Stimulated activated naive B cell treated with anti-CD40 and anti-IgM and Interleukin-4, amounts not matched to agents 10 μg/mL and 1 μg/mL and 100 μg/mL, for 72 hours (primary cell): Measurements from ENCODE around the gene ITPK1.

Experiments used
- ATAC-seq, 2 donors: fragments of 150-1000 bp; cut with Tn5 transposase; replicated peaks; 2 replicates each; pipeline ENCODE4 v1.10.0; 2021; ENCODE audit warnings: moderate library complexity in 1 of 2
- DNase-seq: peaks from one replicate; pipeline ENCODE4 v3.0.0; 2021
- H3K27ac Mint-ChIP-seq: one replicate; pipeline ENCODE4 v1.8.0; 2022; ENCODE audit warnings: mild to moderate bottlenecking, mixed read lengths
- H3K27me3 Mint-ChIP-seq, 2 donors: one replicate each; pipeline ENCODE4 v1.8.0; 2022; ENCODE audit warnings: mixed read lengths in 2 of 2
- H3K36me3 Mint-ChIP-seq, 2 donors: one replicate each; pipeline ENCODE4 v1.8.0; 2022; ENCODE audit warnings: mixed read lengths in 2 of 2, mild to moderate bottlenecking in 1 of 2
- H3K4me1 Mint-ChIP-seq, 2 donors: one replicate each; pipeline ENCODE4 v1.8.0; 2022; ENCODE audit warnings: mixed read lengths in 2 of 2, mild to moderate bottlenecking in 1 of 2
- H3K4me3 Mint-ChIP-seq, 2 donors: one replicate each; pipeline ENCODE4 v1.8.0; 2022; ENCODE audit warnings: mild to moderate bottlenecking in 2 of 2, mixed read lengths in 2 of 2, moderate library complexity in 1 of 2
- H3K9me3 Mint-ChIP-seq, 2 donors: one replicate each; pipeline ENCODE4 v1.8.0; 2022; ENCODE audit warnings: mixed read lengths in 2 of 2, mild to moderate bottlenecking in 1 of 2

Gene ITPK1

DNA sequence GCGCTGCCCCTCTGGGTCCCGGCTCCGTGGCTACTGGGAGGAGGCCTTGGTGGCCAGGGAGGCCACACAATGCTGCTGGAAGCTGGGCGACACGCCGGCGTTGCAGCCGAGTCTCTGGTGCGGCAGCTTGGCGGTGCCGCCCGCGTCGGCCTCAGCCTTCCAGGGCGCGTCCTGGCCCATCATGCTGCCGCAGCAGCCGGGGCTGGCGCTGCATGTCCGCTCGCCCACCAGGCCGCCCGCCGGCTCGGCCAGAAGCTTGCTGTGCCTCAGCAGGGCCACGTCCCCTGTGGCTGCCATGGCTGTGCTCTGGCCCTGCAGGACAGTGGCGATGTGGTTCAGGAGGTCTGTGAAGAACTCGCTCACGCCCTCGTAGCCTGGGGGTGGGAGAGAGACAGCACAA lies 174.2 kb downstream of the ITPK1 start:
- no peak overlapping the region for H3K4me3 Mint-ChIP-seq
- DNase-seq (no peak), ATAC-seq (no peak)
- no peaks in the 10 kb centered on the region for H3K9me3 Mint-ChIP-seq
- H3K36me3 Mint-ChIP-seq: peaks cover 39 to 74% of the 10 kb centered on the region in 2 donors
- H3K27ac Mint-ChIP-seq: peak overlapping the region; percentile 32
- H3K4me1 Mint-ChIP-seq: peaks cover 7 to 15% of the 10 kb centered on the region in 2 donors
- no peaks in the 10 kb centered on the region for H3K27me3 Mint-ChIP-seq

DNA sequence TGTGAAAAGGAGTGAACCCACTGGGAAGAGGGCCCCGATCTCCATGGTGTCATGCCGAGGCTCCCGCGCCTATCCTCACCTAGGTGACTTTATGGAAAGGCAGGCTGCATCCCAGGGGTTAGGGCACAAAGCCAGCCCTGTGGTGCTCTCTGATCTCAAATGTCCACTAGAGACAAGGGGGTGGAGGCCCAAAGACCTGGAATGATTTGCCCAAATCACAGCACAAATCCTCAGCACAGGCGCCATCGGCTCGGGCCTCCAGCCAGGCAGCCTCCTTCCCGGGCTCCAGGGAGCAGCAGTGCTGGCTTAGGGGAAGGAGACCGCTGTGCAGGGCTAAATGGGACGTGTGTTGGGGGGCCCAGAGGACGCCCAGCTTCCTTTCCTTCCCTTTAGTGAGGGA lies 175.2 kb downstream of the ITPK1 start:
- DNase-seq: no peak
- H3K27ac Mint-ChIP-seq: no peak overlapping the region
- ATAC-seq: no peak
- H3K9me3 Mint-ChIP-seq: no peaks in the 10 kb centered on the region
- no peaks in the 10 kb centered on the region for H3K27me3 Mint-ChIP-seq
- H3K4me1 Mint-ChIP-seq: peaks cover 7 to 16% of the 10 kb centered on the region in 2 donors
- H3K4me3 Mint-ChIP-seq: no peak overlapping the region
- peaks cover 41 to 70% of the 10 kb centered on the region in 2 donors for H3K36me3 Mint-ChIP-seq

DNA sequence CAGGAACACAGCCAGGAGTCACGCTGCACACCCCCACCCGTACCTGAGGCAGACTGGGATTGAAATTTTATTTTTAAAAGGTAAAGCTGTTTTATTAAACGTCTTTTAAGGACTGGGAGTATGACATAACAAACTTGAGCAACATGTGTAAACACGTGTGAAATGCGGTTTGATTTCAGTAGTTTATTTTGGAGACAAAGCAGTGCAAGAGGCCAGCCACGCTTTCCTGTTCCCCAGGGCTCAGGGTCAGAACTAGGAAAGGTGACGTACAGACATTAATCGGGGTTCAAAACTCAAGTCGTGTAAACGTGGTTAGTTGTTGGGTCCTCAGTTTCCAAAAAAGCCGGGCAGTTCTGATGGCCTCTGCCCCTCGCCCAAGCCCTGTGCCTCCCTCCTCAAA lies 176.0 kb downstream of the ITPK1 start:
- no peak for ATAC-seq
- DNase-seq: no peak
- Mint-ChIP-seq H3K4me1 (peaks cover 7 to 20% of the 10 kb centered on the region in 2 donors), H3K27ac (no peak overlapping the region), H3K36me3 (peaks cover 37 to 64% of the 10 kb centered on the region in 2 donors), H3K9me3 (no peaks in the 10 kb centered on the region), H3K27me3 (no peaks in the 10 kb centered on the region), H3K4me3 (no peak overlapping the region)

DNA sequence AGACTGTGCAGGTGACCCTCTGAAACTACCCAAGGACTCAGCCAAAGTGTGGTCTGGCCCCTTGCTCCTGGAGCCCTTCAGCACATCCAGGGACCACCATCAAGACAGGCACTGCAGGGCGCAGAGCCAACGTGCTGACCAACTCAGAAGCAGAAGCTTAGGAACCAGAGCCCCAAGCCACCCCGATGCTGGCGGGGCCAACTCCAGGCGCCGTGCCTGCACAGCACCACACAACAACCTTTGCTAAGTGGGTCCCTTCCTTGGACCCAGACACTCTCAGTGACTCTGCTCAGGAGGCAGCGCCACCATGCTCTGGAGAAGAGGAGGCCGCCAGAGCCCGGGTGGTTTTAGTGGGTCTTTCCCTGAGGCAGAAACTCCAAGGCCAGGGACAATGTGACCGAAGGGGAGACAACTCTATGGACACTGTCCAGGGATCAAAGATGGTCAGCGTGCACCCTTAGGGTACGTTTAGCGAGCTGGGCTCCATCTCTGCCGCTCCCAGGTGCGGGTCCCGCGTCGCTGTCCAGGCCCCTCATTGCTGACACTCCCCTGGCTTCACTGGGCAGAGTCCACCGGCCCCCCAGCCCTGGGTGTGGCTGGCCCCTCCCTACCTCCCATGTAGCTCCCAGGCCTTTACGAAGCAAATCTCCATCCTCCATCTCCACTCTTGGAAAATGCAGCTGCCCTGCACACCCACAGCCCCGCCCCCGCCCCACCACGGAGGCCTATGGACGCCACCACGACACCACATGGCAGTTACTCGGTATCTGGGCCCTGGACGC lies 176.6 kb downstream of the ITPK1 start:
- peak overlapping the region; percentile 31 for H3K27ac Mint-ChIP-seq
- H3K27me3 Mint-ChIP-seq: no peaks in the 10 kb centered on the region
- no peak overlapping the region for H3K4me3 Mint-ChIP-seq
- H3K36me3 Mint-ChIP-seq: peaks cover 31 to 58% of the 10 kb centered on the region in 2 donors
- H3K9me3 Mint-ChIP-seq: no peaks in the 10 kb centered on the region
- no peak for ATAC-seq
- H3K4me1 Mint-ChIP-seq: peaks cover 7 to 20% of the 10 kb centered on the region in 2 donors
- no peak for DNase-seq

DNA sequence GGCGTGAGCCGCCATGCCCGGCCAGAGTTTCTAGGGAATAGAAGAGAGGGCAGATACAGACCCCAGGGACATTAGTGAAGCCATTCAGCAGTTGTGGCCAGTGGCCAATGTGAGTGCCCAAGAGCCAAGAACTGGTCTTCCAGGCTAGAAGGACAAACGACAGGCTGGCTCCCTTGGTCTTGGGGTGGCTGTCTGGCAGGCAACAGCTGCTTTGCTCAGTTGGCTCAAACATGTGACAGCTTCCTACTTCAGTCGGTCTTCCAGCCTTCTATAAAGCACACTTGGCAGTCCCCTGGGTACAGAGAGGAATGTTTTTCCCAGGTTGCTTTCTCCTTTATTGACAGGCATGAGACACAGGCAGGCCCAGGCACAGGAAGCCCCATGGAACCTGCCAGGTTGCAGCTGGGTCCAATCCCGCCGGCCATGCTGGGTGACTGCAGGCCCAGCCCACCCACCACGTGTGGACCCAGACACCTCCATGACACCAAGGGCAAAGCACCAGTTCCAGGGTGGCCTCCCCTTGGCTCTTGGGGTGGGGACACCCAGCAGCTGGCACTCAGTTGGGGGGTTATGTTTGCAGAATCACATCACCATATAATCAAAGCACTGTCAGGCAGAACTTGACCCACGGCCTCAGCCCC lies 177.4 kb downstream of the ITPK1 start:
- H3K4me1 Mint-ChIP-seq: peaks cover 7 to 20% of the 10 kb centered on the region in 2 donors
- H3K27ac Mint-ChIP-seq: no peak overlapping the region
- no peak for DNase-seq
- H3K9me3 Mint-ChIP-seq: no peaks in the 10 kb centered on the region
- no peak for ATAC-seq
- H3K36me3 Mint-ChIP-seq: peaks cover 31 to 57% of the 10 kb centered on the region in 2 donors
- H3K4me3 Mint-ChIP-seq: no peak overlapping the region
- H3K27me3 Mint-ChIP-seq: no peaks in the 10 kb centered on the region

DNA sequence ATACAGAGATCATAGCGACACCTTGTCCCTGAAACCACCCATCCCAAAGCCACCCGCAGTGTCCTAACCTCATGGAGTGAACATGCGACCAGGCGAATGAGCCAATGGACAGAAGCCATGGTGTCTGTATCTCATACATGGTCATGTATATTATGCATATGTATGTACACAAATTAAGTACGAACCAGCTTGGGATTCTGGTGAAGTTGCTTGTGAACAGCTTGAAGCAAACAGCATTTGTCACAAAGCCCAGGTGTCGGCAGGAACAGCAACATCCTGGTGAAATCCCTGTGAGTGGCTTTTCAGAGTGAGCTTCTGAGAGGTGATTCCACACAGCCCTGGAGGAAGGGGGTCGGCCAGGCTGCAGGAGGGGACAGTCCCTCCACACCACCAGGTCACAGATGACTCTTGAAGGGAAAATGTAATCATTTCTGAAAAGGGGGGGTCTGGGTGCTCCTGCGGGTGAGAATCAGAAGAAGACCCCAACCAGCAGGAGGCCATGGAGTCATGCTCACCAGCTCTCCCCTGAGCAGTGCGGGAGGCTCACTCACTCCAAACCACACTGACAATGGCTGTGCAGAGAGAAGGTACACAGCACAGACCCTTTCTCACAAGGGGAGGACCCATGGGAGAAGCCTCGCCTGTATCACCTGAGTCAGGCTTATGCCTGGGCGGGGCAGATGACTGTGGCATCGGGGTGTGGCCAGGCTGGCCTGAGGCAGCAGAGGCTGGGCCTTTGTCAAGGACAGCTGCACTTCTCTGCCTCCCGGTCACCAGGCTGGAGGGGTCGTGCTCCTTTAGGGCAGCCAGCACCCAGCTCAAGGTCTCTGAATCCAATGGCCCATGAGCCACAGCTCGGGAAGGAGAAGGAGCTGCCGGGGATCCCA lies 178.4 kb downstream of the ITPK1 start:
- Mint-ChIP-seq H3K9me3 (no peaks in the 10 kb centered on the region), H3K4me1 (peaks cover 7 to 20% of the 10 kb centered on the region in 2 donors), H3K4me3 (peak overlapping the region in 1 of 2 donors; percentile 33), H3K36me3 (peaks cover 31 to 48% of the 10 kb centered on the region in 2 donors), H3K27me3 (no peaks in the 10 kb centered on the region), H3K27ac (peak overlapping the region; percentile 37)
- ATAC-seq (peak; percentile 73 to 86), DNase-seq (peak; percentile 21)

DNA sequence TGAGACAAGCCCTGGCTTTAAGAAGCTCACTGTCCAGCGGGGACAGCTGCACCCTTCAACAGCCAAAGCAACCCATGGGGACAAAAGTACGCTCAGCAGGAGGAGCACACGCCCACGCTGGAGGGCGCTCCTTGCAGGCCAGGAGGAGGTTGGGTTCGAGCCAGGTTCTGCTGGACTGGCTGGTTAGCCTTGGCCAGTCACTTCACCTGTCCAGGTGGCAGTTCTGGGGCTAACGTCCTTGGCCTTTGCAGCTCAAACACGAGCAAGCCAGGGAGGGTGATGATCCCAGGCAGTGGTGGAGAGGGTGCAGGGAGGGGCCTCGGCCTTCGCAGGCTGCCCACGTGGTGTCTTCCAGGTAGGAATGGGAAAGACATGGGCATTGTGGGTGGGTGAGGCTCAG lies 179.6 kb downstream of the ITPK1 start:
- Mint-ChIP-seq H3K4me3 (no peak overlapping the region), H3K36me3 (peaks cover 26 to 43% of the 10 kb centered on the region in 2 donors), H3K4me1 (peaks cover 7 to 20% of the 10 kb centered on the region in 2 donors), H3K9me3 (no peaks in the 10 kb centered on the region), H3K27ac (no peak overlapping the region), H3K27me3 (no peaks in the 10 kb centered on the region)
- DNase-seq (no peak), ATAC-seq (no peak)

DNA sequence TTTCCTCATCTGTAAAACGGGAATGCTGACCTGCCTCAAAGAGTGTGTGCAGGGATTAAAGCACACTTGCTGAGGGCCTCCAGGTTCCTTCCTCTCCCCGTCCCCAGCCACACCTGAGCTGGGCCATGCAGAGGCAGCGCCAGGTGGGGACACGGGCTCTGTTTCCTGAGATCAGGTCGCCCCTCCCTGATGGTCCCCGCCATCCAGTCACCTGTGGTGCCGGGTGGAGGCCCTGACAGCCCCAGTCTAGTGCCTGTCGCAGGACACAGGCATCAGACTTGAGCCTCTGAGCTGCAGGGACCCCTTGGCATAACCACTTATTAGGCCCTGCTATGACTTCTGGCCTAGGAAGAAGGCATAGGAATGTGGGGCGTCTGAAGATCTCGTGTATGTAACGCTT lies 180.3 kb downstream of the ITPK1 start:
- ATAC-seq (no peak), DNase-seq (no peak)
- Mint-ChIP-seq H3K4me3 (no peak overlapping the region), H3K36me3 (peaks cover 21 to 36% of the 10 kb centered on the region in 2 donors), H3K27ac (peak overlapping the region; percentile 56), H3K27me3 (no peaks in the 10 kb centered on the region), H3K4me1 (peaks cover 8 to 20% of the 10 kb centered on the region in 2 donors), H3K9me3 (no peaks in the 10 kb centered on the region)

DNA sequence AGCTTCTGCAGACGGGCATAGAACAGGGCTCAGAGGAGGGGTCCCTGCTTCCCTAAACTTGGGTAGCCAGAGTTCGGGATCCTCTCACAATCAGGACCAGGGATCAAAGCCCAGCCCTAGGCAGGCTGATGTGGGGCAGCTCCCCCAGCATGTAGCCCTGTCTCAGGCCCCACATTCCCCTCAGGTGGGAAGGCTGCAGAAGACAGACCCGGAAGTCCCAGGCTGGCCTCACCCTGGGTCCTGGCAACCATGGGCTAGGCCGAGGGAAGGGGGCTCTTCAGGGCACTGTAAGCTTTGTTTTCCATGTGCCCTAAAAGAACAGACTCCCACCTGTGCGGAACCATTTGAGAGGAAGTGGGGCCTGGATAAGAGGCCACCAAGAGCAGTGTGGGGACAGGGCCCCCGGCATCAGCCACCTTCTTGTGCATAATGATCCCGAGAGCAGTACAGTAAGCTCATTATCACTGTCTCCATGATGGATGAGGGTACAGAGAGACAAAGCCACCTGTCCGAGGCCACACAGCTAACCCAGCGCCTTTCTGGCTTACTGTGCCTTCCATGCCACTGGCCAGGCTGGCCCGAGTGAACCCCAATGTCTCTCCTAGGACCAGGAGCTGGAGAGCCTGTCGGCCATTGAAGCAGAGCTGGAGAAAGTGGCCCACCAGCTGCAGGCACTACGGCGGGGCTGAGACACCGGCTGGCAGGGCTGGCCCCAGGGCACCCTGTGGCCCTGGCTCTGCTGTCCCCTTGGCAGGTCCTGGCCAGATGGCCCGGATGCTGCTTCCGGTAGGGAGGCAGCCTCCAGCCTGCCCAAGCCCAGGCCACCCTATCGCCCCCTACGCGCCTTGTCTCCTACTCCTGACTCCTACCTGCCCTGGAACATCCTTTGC lies 181.3 kb downstream of the ITPK1 start:
- Mint-ChIP-seq H3K9me3 (no peaks in the 10 kb centered on the region), H3K36me3 (peaks cover 15 to 30% of the 10 kb centered on the region in 2 donors), H3K4me1 (peaks cover 8 to 20% of the 10 kb centered on the region in 2 donors), H3K27me3 (no peaks in the 10 kb centered on the region), H3K4me3 (no peak overlapping the region), H3K27ac (no peak overlapping the region)
- ATAC-seq: no peak
- DNase-seq: no peak

DNA sequence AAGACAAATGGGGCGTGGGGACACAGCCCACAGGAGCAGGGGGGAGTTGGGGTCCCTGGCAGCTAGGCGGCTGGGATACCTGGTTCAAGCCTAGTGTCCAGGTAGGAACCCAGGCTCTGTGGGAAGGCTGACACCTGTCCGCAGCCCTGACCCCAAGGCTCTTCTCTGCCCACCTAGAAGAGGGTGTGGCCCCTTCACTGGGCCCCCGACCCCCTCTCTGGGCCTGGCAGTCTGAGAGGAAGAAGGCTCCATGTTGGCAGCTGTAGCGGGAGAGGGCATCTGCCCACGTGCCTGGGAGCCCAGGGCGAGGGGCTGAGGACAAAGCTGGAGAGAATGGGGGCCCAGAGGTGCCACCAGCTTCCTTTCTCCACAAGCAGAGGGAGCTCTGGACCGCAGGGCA lies 182.2 kb downstream of the ITPK1 start:
- Mint-ChIP-seq H3K4me1 (peaks cover 8 to 20% of the 10 kb centered on the region in 2 donors), H3K27me3 (no peaks in the 10 kb centered on the region), H3K9me3 (no peaks in the 10 kb centered on the region), H3K27ac (no peak overlapping the region), H3K36me3 (peaks cover 13 to 22% of the 10 kb centered on the region in 2 donors), H3K4me3 (no peak overlapping the region)
- ATAC-seq: no peak
- no peak for DNase-seq

DNA sequence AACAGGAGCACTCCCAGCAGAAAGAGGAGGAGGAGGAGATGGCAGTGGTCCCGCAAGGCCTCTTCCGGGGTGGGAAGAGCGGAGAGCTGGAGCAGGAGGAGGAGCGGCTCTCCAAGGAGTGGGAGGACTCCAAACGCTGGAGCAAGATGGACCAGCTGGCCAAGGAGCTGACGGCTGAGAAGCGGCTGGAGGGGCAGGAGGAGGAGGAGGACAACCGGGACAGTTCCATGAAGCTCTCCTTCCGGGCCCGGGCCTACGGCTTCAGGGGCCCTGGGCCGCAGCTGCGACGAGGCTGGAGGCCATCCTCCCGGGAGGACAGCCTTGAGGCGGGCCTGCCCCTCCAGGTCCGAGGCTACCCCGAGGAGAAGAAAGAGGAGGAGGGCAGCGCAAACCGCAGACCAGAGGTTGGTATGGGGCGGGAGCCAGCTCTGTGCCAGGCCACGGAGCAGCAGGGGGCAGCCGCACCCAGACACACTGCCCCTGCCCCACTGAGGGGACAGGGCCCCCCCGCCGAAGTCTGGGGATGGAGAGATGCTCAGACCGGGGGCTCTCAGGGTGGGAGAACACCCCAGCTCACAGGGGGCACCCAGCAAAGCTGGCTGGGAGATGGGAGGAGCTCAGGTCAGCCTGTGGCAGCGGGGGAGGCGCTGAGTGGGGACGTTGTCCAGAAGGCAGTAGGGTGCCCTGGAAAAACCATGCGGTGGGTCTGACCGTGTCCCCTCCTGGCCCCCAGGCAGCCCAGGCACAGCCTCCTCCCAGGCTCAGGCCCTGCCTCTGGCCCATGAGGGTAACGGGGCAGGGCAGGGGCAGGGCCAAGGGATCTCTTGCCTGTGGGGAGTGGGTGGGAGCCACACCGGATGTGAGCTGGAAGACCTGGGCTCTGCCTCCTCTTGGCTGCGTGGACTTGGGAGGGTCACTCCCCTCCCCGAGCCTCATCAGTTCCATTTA lies 183.0 kb downstream of the ITPK1 start:
- no peak for ATAC-seq
- H3K4me3 Mint-ChIP-seq: no peak overlapping the region
- no peaks in the 10 kb centered on the region for H3K9me3 Mint-ChIP-seq

DNA sequence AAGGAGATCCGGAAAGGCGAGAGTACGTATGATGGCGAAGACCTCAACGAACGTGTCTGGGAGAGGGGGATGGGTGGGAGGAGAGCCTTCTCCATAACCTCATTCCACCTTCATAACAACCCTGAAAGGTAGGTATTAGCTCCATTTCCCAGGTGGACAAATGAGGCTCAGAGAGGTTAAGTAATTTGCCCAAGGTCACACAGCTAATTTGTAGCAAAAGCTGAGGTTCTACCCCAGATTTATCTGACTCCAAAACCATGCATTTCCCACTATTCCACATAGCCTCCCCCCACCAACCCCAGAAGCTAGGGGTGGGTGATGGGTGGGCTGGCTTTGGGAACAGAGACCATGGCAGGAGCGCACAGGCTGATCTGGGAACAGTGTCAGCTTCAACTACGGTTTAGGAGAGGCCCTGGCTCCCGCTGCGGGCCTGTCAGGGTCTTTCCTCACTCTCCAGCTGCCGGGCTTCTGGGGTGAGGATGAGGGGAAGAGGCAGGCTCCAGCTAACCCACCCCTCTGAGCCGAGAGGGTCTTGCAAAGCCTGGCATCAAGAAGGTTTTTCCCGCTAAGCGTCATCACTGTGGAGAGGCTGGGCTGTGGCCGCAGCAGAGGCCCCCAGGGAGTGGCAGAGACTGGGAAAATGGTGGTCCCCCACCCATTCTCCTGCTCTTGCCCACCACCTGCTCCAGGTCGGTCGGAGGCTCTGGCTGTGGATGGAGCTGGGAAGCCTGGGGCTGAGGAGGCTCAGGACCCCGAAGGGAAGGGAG lies 183.9 kb downstream of the ITPK1 start:
- Mint-ChIP-seq H3K27me3 (no peaks in the 10 kb centered on the region), H3K4me1 (peaks cover 2 to 7% of the 10 kb centered on the region in 2 donors), H3K9me3 (no peaks in the 10 kb centered on the region), H3K27ac (no peak overlapping the region), H3K4me3 (no peak overlapping the region), H3K36me3 (peaks cover 6 to 7% of the 10 kb centered on the region in 2 donors)
- DNase-seq (no peak), ATAC-seq (no peak)

More for the DNA sequence above, 183.0 kb downstream of the ITPK1 start:
- peaks cover 10 to 14% of the 10 kb centered on the region in 2 donors for H3K36me3 Mint-ChIP-seq
- no peak overlapping the region for H3K27ac Mint-ChIP-seq
- no peak for DNase-seq
- peaks cover 8 to 15% of the 10 kb centered on the region in 2 donors for H3K4me1 Mint-ChIP-seq
- H3K27me3 Mint-ChIP-seq: no peaks in the 10 kb centered on the region
